GM19324 (cell line): ENCODE data around the gene HSPB1.
"Not testable (repeated sequence)": the region's sequence is repeated elsewhere in the genome, so short reads cannot be mapped to it uniquely, and the experiment has no call there.

Experiments used
- ATAC-seq: cut with Tn5 transposase; IDR thresholded peaks from one replicate; pipeline ENCODE4 v1.9.1; 2021; ENCODE audit warnings: mild to moderate bottlenecking, moderate library complexity; ENCODE audit not compliant: unreplicated experiment, low FRiP score

HSPB1 gene

DNA sequence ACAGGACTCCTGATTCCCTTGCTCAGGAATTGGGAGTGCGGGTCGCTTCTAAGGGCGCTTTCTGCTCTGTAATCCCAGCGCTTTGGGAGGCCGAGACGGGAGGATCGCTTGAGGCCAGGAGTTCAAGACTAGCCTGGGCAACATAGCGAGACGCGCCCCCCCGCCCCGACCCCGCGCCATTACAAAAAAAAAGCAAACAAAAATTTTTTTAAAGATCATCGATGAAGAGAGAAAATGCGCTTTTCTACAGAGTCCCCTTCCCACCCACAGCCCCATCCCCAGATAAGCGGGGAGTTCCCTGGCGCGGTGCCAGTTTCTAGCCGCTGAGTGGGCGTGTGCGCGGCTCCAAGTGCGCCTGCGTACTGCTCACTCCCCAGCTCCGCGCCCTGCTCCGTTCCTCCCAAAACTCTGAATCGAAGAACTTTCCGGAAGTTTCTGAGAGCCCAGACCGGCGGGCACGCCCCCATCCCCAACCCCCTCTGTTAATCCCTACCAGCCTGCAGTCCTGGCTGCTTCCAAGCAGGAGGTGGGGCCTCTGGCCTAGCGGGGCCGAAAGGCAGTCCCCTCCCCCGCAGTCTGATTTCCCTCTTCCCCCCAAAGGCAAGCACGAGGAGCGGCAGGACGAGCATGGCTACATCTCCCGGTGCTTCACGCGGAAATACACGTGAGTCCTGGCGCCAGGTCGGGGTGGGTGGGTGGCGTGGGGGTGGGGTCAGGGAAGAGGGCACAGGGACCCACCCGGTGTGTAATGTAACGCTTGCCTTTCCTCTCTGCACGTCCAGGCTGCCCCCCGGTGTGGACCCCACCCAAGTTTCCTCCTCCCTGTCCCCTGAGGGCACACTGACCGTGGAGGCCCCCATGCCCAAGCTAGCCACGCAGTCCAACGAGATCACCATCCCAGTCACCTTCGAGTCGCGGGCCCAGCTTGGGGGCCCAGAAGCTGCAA is 1.0 kb downstream of the HSPB1 start:
- no peak for ATAC-seq

DNA sequence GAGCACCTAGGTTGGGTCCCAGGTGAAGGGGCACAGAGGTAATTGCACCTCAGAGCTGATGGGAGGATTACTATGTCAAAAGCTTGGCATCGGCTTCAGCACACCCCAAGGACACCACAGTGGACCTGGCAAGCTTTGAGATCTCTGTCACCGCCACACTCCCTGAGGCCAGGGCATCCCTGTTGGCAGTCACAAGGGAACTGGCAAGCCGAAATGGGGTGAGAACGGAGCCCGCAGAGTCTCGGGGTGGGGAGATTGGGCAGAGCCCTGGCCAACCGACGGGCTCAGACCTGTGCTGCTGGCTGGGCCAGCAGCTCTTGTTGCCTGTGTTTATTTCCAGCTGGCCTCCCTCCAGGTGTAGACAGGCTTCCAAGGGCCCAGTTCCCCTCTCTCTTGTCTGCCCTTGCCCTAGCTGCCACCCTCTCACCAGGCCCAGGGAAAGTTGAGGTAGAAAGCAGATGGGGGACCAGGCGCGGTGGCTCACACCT is 2.5 kb downstream of the HSPB1 start:
- ATAC-seq: no peak

DNA sequence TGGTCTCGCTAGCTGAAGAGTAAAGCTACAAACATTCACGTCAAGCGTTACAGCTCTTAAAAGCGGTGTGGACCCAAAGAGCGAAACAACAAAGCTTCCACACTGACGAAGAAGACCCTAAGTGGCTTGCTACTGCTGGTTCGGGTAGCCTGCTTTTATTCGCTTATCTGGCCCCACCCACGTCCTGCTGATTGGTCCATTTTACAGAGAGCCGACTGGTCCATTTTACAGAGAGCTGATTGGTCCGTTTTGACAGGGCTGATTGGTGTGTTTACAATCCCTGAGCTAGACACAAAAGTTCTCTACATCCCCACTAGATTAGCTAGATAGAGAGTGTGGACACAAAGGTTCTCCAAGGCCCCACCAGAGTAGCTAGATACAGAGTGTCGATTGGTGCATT is 6.4 kb downstream of the HSPB1 start:
- ATAC-seq: not testable (repeated sequence)

DNA sequence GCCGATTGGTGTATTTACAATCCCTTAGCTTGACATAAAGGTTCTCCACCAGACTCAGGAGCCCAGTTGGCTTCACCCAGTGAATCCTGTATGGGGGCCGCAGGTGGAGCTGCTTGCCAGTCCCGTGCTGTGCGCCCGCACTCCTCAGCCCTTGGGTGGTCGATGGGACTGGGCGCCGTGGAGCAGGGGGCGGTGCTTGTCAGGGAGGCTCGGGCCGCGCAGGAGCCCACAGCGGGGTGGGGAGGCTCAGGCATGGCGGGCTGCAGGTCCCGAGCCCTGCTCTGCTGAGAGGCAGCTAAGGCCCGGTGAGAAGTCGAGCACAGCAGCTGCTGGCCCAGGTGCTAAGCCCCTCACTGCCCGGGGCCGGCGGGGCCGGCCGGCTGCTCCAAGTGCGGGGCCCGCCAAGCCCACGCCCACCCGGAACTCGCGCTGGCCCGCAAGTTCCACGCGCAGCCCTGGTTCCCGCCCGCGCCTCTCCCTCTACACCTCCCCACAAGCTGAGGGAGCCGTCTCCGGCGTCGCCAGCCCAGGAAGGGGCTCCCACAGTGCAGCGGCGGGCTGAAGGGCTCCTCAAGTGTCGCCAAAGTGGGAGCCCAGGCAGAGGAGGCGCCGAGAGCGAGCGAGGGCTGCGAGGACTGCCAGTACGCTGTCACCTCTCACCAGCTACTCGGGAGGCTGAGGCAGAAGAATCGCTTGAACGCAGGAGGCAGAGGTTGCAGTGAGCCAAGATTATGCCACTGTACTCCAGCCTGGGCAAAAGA is 7.0 kb downstream of the HSPB1 start:
- ATAC-seq: not testable (repeated sequence)

DNA sequence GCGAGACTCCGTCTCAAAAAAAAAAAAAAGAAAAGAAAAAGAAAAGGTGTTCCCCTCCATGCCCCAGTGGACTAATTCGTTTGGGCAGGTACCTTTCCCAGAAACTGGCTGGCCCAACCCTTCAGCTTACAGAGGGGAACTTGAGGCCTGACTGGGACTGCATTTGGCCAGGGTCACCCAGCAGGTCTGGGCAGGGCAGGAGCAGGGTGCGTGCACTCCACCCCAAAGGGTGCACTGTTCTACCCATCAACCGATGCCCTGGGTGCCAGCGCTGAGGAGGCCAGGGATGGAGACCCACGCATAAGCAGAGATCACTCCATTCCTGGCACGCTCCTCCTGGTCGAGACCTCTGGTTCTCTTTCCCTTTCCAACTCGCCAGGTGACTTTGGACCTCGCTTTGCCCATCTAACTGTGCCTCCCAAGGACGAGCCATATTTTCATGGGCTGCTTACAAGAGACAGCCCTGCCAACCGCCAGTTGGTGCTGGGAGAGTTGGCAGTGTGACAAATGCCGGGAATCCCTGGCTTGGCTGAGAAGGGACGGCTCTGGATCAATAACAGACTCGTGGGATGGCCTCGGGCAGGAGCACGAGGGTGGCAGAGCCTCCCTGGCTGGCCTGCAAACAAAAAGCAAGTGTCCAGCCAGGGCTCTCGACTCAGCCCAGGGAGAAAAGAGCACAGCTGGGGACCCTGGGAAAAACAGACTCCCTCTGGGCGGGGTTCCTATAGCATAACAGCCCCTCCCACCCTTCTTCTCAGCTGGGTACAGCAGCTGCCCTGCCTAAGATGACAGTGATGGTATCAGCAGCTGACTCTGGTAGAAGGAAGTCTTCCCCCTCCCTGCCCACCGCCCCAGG is 7.9 kb downstream of the HSPB1 start:
- no peak for ATAC-seq

DNA sequence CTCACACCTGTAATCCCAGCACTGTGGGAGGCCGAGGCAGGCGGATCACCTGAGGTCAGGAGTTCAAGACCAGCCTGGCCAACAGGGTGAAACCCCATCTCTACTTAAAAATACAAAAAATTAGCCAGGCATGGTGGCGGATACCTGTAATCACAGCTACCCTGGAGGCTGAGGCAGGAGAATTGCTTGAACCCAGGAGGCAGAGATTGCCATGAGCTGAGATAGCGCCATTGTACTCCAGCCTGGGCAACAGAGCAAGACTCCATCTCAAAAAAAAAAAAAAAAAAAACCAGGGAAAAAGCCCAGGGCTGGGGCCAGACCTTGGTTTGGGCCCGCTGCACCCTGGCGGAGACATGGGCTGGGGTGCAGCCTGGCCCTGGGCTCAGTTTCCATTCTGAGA is 9.4 kb downstream of the HSPB1 start:
- ATAC-seq: not testable (repeated sequence)

DNA sequence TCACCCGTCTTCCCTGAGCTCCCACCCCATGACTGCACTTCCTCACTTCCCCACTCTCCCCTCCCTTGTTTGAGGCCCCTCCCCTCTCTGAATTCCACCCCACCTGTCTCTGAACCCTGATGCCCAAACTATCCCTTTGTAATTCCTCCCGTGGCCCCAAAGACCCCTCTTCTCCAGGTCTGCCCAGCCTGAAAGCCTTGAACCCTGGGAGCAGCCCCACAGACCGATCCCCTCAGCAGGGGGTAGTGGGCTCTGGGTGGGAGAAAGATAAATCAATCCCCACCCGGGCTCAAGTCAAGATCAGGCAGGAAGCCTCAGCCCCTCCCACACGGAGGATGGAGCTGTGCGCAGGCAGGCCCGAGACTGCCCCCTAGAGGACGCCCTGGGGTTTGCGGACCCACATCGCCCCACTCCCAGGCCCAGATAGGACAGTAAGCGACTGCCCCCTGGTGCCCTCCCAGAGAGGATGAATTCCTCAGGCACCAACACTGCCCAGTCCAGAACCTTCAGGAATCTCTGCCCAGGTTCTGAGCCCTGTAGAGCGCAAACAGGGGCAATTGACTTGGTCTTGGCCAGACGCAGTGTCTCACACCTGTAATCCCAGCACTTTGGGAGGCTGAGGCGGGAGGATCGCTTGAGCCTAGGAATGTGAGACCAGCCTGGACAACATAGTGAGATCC is 11.7 kb downstream of the HSPB1 start:
- ATAC-seq: peak; percentile 31

DNA sequence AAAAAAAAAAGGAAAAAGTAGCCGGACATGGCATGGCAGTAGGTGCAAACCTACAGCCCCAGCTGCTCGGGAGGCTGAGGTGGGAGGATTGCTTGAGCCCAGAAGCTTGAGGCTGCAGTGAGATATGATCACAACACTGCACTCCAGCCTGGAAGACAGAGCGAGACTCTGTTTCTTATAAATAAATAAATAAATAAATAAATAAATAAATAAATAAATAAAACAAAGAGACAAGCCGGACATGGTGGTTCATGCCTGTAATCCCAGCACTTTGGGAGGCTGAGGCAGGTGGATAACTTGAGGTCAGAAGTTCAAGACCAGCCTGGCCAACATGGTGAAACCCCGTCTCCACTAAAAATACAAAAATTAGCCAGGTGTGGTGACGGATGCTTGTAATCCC is 12.3 kb downstream of the HSPB1 start:
- ATAC-seq: not testable (repeated sequence)

DNA sequence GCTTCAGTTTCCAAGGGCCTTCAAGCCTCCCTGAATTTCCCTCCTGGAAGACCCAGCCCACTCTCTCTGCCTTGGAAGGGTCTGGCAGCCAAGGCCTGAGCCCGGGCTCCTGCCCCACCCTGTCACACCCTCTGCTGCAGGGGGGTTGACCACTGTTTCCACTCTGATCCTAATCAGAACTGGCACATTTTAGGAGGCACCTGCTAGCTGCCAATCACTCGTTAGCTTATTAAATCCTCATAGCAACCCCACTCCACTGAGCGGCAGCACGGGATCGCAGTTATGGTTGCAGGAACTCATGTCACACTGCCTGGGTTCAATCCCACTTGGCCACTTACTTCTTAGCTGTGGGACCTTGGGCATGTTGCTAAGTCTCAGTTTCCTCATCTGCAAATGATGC is 12.9 kb downstream of the HSPB1 start:
- no peak for ATAC-seq

DNA sequence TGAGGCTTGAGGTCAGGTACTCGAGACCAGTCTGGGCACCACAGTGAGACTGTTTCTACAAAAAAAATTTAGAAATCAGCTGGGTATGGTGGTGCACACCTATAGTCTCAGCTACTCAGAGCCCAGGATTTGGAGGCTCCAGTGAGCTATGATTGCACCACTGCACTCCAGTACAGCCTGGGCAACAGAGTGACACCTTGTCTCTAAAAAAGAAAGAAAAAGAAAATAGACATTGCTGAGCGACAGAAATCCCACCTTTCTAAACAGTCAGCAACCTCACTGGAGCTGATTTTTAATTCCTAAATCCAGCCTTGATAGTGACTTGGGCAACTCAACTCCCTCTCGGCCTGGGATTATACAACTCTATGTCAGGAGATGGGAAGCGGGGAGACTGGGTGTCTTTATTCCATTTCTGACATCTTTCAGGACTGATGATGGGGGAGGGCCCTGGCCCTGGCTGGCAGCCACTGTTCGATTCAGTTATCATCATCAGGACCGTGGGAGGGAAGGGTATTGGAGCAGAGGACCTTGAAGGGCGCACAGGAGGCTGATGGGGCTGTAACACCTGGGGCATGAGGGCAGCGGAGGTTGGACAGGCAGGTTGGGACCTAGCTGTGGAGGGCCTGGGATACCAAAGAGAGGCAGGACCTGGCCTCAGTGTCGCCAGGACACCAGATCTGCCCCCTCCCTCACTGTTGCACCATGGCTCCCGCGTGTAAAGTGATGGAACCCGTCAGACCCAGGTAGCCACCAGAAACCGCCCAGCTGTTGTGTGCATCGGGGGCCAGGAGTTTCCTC is 14.7 kb downstream of the HSPB1 start:
- no peak for ATAC-seq

DNA sequence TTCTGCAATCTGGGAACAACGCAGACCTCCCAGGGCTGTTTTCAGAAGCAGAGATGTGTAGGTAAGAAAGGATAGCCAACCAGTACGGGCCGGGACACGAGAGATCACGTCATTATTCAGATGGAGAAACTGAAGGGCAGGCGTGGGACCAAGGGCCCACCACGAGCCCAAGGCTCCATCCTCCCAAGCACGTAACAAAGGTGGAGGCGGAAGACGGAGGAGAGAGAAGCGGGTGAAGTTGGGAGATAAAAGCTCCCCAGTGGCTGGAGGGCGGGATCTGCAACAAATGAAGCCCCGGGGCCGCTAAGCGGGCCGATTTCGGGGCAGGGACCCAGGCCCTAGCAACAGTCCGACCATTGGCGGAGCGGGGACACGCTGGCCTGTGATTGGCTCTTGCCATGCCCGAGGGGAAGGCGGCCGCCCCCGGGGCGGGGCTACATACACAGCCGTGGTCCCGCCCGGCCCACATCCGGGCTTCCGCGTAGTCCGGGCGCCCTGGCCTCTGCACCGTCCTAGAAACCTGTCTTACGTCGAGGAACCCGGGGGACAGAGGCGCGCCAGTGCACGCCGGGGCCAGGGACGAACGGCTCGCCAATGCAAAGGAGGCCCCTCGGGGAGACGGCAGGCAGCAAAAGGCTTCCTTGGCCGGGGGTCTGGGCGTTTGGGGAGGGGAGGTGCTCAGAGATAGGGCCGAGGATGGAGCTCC is 15.5 kb downstream of the HSPB1 start:
- ATAC-seq: peak; percentile 96

DNA sequence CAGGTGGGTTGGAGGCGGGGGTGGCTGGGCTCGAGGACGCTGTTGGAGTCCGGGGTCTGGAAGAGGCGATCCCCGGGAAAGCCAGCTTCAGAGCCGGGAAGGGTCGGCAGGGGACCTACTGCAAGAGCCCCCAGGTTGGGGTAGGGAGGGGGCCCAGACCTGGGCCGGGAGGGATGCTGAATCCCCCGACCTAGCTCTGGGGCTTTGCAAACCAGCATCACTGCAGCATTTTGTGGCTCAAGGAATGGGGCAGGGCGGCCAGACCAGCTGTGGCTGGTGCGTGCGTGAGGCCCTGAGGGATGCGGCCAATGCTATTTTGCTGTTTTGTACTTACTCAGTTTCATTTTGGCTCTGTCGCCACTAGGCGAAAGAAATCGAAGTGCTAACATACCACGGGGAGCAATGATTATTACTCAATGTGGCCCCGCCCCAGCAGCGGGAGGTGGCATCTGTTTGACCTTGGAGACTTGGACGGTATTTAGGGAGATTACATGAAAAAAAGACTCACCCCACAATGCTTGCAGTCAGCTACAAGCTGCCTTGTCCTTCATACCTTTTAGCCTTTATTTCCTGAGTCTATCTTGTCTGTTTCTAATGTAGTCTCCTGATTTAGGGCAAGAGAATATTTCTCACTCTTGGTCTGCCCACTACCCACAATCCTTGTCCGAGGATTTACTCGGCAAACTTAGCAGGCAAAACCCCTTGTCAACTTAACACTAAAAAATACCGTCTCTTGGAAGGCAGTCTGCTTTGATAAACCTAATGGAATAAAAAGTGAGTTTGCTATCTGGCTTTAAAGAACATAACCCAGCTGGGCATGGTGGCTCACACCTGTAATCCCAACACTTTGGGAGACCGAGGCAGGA is 16.2 kb downstream of the HSPB1 start:
- ATAC-seq: peak; percentile 37

DNA sequence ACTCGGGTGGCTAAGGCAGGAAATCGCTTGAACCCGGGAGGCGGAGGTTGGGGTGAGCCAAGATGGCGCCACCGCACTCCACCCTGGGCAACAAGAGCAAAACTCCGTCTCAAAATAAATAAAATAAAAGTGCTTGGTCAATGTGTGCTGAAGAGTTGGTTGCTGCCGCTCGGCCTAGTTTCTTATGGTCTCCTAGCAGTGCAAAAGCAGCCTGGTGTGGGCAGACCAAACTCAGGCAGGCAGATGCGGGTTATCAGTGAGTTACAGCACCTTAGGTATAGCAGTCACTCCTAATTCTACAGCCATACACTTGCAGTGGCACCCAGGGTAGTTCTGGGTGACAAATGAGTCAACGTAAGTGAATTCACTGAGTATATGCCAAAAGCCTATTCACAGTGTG is 22.6 kb downstream of the HSPB1 start:
- no peak for ATAC-seq

DNA sequence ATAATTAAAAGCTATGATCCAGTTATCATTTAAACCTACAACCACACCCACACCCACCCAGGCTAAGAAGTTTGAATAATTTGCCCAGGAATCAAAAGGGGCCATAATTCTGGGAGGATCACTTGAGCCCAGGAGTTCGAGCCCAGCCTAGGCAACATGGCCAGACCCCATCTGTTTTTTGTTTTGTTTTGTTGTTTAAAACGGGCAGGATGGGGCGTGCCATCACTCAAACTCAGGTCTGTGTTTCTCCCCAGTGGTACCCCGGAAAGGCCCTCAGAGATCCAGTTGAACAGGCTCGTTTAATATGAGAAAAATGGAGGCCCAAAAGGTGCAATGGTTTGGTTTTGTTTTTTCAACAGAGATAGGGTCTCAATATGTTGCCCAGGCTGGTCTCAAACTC is 23.3 kb downstream of the HSPB1 start:
- ATAC-seq: no peak

DNA sequence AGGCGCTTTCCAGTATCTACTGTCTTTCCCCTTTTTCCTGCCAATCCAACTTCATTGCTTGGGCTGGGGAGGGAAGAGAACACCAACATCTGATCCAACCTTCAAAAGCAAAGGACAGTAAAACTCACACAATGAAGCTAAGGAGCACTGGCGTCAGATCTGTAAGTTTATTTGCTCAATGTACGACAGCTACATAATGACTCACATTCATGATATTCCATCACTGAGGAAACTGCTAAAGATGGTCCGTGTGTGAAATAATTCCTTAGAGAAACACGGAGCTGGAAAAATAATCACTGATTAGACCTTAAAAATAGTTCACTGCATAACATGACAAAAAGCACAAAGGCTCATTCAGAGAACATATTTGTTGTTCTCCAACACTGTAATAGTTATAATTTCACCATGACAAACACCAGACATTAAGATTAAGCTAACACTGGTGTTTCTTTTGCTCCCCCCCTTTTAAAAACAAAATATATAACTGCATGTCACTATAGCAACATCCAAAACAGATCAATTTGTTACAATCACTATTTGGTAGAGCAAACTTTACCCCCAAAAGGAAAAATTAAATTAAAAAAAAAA is 24.3 kb downstream of the HSPB1 start:
- no peak for ATAC-seq

DNA sequence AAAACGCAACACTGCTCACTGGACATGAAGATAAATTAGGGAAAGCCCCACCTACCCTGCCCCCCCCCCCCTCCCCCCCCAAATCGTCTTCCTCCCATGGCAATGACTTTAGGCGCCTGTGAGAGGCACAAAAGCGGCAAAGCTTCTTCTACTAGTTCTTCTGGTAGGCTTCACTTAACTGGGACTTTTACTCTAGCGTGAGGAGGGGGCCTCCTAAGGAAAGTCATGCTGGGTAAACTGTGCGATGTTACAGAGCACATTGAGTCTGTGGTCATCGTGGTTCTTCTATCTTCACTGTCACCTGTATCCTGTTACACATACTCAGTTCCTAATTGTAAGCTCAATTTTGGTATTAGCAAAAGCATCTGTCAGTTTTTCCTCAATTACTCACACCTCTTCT is 25.1 kb downstream of the HSPB1 start:
- no peak for ATAC-seq

DNA sequence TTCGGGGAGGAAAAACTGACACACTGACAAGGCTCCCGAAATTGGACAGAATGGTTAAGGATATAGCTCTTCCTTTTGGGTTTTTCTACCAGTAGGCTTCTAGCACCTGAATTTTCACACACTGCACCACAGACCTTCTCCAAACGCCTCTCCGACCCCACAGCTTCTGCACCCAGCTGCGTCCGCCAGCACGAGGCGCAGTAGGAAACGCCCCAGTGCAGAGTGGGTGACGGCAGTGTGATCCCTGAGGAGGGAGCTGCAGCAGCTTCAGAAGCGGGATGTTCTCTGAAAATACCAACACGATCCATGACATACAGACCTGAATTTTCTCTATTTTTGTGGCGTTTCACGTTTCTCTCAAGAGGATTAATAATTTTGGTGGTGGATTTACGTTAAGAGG is 25.9 kb downstream of the HSPB1 start:
- no peak for ATAC-seq
